Lower leg skin (tissue), 3 donors: ENCODE results near the gene ARAP1.

Experiments
- CTCF ChIP-seq, 3 donors: fragments of 450-650 bp; IDR thresholded peaks; one replicate each; pipeline ENCODE4 v1.5.1; 2016; ENCODE audit warnings: antibody characterized with exemption in 3 of 3, mild to moderate bottlenecking in 3 of 3, moderate library complexity in 2 of 3
- POLR2A ChIP-seq, 2 donors: fragments of 450-650 bp; IDR thresholded peaks; one replicate each; pipeline ENCODE4 v1.6.1; 2016 to 2017; ENCODE audit warnings: antibody characterized with exemption in 2 of 2, mild to moderate bottlenecking in 1 of 2, moderate library complexity in 1 of 2

GRCh38 chr11:72704783-72705265, 47.4 kb downstream of the ARAP1 start:
- TF ChIP-seq CTCF (IDR thresholded peaks at IDR 0.05) (no peak), POLR2A (IDR thresholded peaks at IDR 0.05) (no peak)
